Astrocyte (in vitro differentiated cells and primary cell): ENCODE results near the gene DOCK10. TPM values are rescaled to one million over a fixed set of nuclear protein-coding genes. Genes with fewer than 3 reads are reported as not detected.

Source experiments
- DNase-seq: peaks from one replicate; pipeline ENCODE4 v3.0.0-alpha.2; 2010; ENCODE audit warnings: low read depth
- FAIRE-seq: peaks from 2 replicates; lab custom pipeline; 2011; peaks lifted over from hg19 to GRCh38; lab: Jason Lieb, UNC
- H2AFZ ChIP-seq: 2 replicates; pipeline ENCODE4 v1.6.0; 2012; ENCODE audit warnings: low read depth, low read length, inconsistent platforms
- H3K27ac ChIP-seq: 2 replicates; pipeline ENCODE4 v1.5.1; 2011; ENCODE audit warnings: low read depth, low read length, inconsistent platforms
- H3K27me3 ChIP-seq: 2 replicates; pipeline ENCODE4 v1.6.0; 2011; ENCODE audit warnings: low read length, inconsistent platforms; ENCODE audit not compliant: insufficient read depth
- H3K36me3 ChIP-seq: 2 replicates; pipeline ENCODE4 v1.5.1; 2011; ENCODE audit warnings: low read length, inconsistent platforms; ENCODE audit not compliant: insufficient read depth
- H3K4me1 ChIP-seq: 2 replicates; pipeline ENCODE4 v1.5.1; 2011; ENCODE audit warnings: low read length, inconsistent platforms; ENCODE audit not compliant: insufficient read depth
- H3K4me2 ChIP-seq: 2 replicates; pipeline ENCODE4 v1.6.0; 2012; ENCODE audit warnings: low read length, inconsistent platforms
- H3K4me3 ChIP-seq: 2 replicates; pipeline ENCODE4 v1.5.1; 2011; ENCODE audit warnings: low read depth, mild to moderate bottlenecking, low read length, inconsistent platforms; ENCODE audit not compliant: insufficient read depth
- H3K79me2 ChIP-seq: 2 replicates; pipeline ENCODE4 v1.6.0; 2012; ENCODE audit warnings: mild to moderate bottlenecking, low read length, inconsistent platforms; ENCODE audit not compliant: insufficient read depth
- H3K9ac ChIP-seq: 2 replicates; pipeline ENCODE4 v1.6.0; 2012; ENCODE audit warnings: mild to moderate bottlenecking, low read length, inconsistent platforms
- H3K9me3 ChIP-seq: 2 replicates; pipeline ENCODE4 v1.5.1; 2012; ENCODE audit warnings: low read depth, mild to moderate bottlenecking, low read length, inconsistent platforms; ENCODE audit not compliant: insufficient read depth
- H4K20me1 ChIP-seq: 2 replicates; pipeline ENCODE4 v1.6.0; 2012; ENCODE audit warnings: low read length, inconsistent platforms; ENCODE audit not compliant: insufficient read depth
- H3K27ac Mint-ChIP-seq: one replicate; pipeline ENCODE4 v1.8.0; 2021; ENCODE audit warnings: mild to moderate bottlenecking, mixed read lengths; ENCODE audit not compliant: unreplicated experiment
- H3K27me3 Mint-ChIP-seq: one replicate; pipeline ENCODE4 v1.8.0; 2021; ENCODE audit warnings: low read depth, mixed read lengths; ENCODE audit not compliant: unreplicated experiment
- H3K36me3 Mint-ChIP-seq: one replicate; pipeline ENCODE4 v1.8.0; 2021; ENCODE audit warnings: low read depth, mixed read lengths; ENCODE audit not compliant: unreplicated experiment
- H3K4me1 Mint-ChIP-seq: one replicate; pipeline ENCODE4 v1.8.0; 2021; ENCODE audit warnings: low read depth, mixed read lengths; ENCODE audit not compliant: unreplicated experiment
- H3K4me3 Mint-ChIP-seq: one replicate; pipeline ENCODE4 v1.8.0; 2021; ENCODE audit warnings: mild to moderate bottlenecking, moderate library complexity, mixed read lengths; ENCODE audit not compliant: unreplicated experiment
- H3K9me3 Mint-ChIP-seq: one replicate; pipeline ENCODE4 v1.8.0; 2021; ENCODE audit warnings: mild to moderate bottlenecking, mixed read lengths; ENCODE audit not compliant: unreplicated experiment
- CTCF ChIP-seq: IDR thresholded peaks from 2 replicates; pipeline ENCODE4 v1.5.1; 2011; ENCODE audit warnings: low read depth, mild to moderate bottlenecking, inconsistent platforms, low read length, moderate library complexity; ENCODE audit not compliant: insufficient read depth
- EZH2 ChIP-seq: IDR thresholded peaks from 2 replicates; pipeline ENCODE4 v1.6.1; 2012; ENCODE audit warnings: mild to moderate bottlenecking, low read length, inconsistent platforms; ENCODE audit not compliant: insufficient read depth
- total RNA-seq: library from RNA; stranded (reverse); gene quantifications from 2 replicates; pipeline ENCODE4 v1.2.1, GENCODE V29; 2021

Gene DOCK10
- total RNA-seq, 1 donor from 2014 or later, result 7.7 TPM

- peak overlapping the region; percentile 90 for H3K4me2 ChIP-seq
- H3K27me3 Mint-ChIP-seq, result peaks cover 50% of the 10 kb centered on the region
Measured at GRCh38 chr2:225040142-225040541, 2.1 kb downstream of the DOCK10 start.

GRCh38 chr2:225038231-225038523, 4.1 kb downstream of the DOCK10 start:
- H3K4me3 ChIP-seq, result no peak overlapping the region
- H3K27me3 Mint-ChIP-seq, result peaks cover 36% of the 10 kb centered on the region
- FAIRE-seq, result no peak

More at GRCh38 chr2:225040142-225040541, 2.1 kb downstream of the DOCK10 start:
- FAIRE-seq, result no peak
- Mint-ChIP-seq H3K4me1 (peaks cover 10% of the 10 kb centered on the region), H3K9me3 (no peaks in the 10 kb centered on the region), H3K27ac (no peak overlapping the region), H3K36me3 (no peaks in the 10 kb centered on the region), H3K4me3 (no peak overlapping the region)
- Histone ChIP-seq H4K20me1 (peaks cover 40% of the 10 kb centered on the region), H2AFZ (no peak overlapping the region), H3K79me2 (peaks cover 66% of the 10 kb centered on the region), H3K9ac (no peak overlapping the region), H3K36me3 (no peaks in the 10 kb centered on the region), H3K4me1 (peaks cover 9% of the 10 kb centered on the region), H3K27ac (no peak overlapping the region), H3K4me3 (peak overlapping the region; percentile 73), H3K9me3 (no peaks in the 10 kb centered on the region), H3K27me3 (no peaks in the 10 kb centered on the region)
- DNase-seq, result no peak
- TF ChIP-seq EZH2 (no peak), CTCF (no peak)

More at GRCh38 chr2:225038231-225038523, 4.1 kb downstream of the DOCK10 start:
- Histone ChIP-seq H3K9me3 (no peaks in the 10 kb centered on the region), H3K36me3 (no peaks in the 10 kb centered on the region), H3K27ac (no peak overlapping the region), H4K20me1 (peaks cover 54% of the 10 kb centered on the region), H3K4me1 (peaks cover 9% of the 10 kb centered on the region), H3K9ac (no peak overlapping the region), H3K4me2 (no peak overlapping the region), H3K79me2 (peaks cover 84% of the 10 kb centered on the region), H2AFZ (no peak overlapping the region), H3K27me3 (no peaks in the 10 kb centered on the region)
- Mint-ChIP-seq H3K27ac (no peak overlapping the region), H3K36me3 (no peaks in the 10 kb centered on the region), H3K9me3 (no peaks in the 10 kb centered on the region), H3K4me3 (no peak overlapping the region), H3K4me1 (peaks cover 10% of the 10 kb centered on the region)
- DNase-seq, result no peak
- no peak for TF ChIP-seq EZH2
- no peak for TF ChIP-seq CTCF
